ENCODE results near the gene FOSL1. TPM values are rescaled to one million over a fixed set of nuclear protein-coding genes. Genes with fewer than 3 reads are reported as not detected.
A peak's percentile ranks its signal among the peaks of the same experiment; 100 is the strongest.

The FOSL1 gene
- total RNA-seq, 1 experiment from 2014 or later = 125 TPM

- H3K79me2 ChIP-seq (ENCODE audit: insufficient read depth, low read length) = peaks cover 77% of the 10 kb centered on the region
- H3K4me2 ChIP-seq (ENCODE audit: low read length) = peak overlapping the region; percentile 28
These were observed 6.1 kb downstream of the FOSL1 start for GRCh38 chr11:65894034-65894591.

DNA sequence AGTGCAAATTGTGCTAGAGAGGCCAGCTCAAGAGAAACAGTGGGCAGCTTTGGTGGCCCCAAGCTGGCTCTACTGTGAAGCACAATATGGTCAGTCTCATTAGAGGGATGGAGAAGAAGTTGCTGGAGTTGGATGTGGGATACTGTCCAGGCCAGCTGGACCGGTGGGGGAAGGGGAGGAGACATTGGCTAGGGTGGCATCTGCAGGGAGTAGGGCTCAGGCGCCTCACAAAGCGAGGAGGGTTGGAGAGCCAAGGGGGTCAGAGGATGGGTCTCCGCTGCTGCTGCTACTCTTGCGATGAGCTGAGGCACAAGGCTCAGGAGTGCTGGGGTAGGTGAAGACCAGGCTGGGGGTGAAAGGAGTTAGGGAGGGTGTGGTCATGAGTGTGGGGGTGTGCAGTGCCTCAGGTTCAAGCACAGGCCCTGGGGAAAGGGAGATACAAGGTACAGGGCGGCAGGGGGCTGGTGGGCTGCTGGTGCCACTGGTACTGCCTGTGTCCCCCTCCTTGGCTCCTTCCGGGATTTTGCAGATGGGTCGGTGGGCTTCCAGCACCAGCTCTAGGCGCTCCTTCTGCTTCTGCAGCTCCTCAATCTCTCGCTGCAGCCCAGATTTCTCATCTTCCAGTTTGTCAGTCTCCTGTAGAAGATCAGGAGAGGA, 7.4 kb downstream of the FOSL1 start:
- no peak for DNase-seq (ENCODE audit: low read depth, low spot score)
- H3K4me3 ChIP-seq (replicated peaks in 1 of 2; ENCODE audit: low read depth in 1 of 2, low read length in 2 of 2) = peak overlapping the region in 1 of 2 experiments; percentile 53; a peak in 2 of 4 replicates
- ATAC-seq = no peak
- H3K4me1 ChIP-seq (ENCODE audit: control insufficient read depth in 1 of 2, insufficient read depth in 2 of 2, low read length in 2 of 2) = peaks cover 16 to 87% of the 10 kb centered on the region in 2 experiments
- no peak overlapping the region for H2AFZ ChIP-seq (ENCODE audit: low read depth, low read length, poor library complexity, severe bottlenecking)
- H3K27ac ChIP-seq (ENCODE audit: low read depth, low read length) = peak overlapping the region; percentile 97
- H3K36me3 ChIP-seq (ENCODE audit: control insufficient read depth in 1 of 2, insufficient read depth in 2 of 2, low read length in 2 of 2) = peaks cover 10 to 37% of the 10 kb centered on the region in 2 experiments; a peak in 3 of 4 replicates
- ChIA-PET RAD21 (ENCODE audit: low non-redundant PET in 1 of 2, low total read pairs in 2 of 2, uncharacterized antibody in 2 of 2, unreplicated experiment in 2 of 2) (interaction anchor here (1.1 to 1.2 kb wide), 2 partner anchors 23 kb away, joined by 3 read pairs; no protein-coding TSS in a partner anchor), CTCF (interaction anchor here (0.8 to 6.5 kb wide), 8 partner anchors 19 to 330 kb away, joined by 3 to 82 read pairs (median 3); partner anchors contain the start of genes CFL1 and MUS81), POLR2A (interaction anchor here (0.6 to 8.5 kb wide), 9 partner anchors 10 to 278 kb away, joined by 3 to 124 read pairs (median 9); partner anchors contain the start of genes CFL1, FOSL1, MUS81 and PCNX3)
- peak overlapping the region; percentile 98 for H3K4me2 ChIP-seq (ENCODE audit: low read length)
- peak overlapping the region; percentile 87 for H3K9ac ChIP-seq (ENCODE audit: low read length)
- TF ChIP-seq ZFX (IDR thresholded peaks at IDR 0.05) = no peak
- no peak for TF ChIP-seq CTCF (IDR thresholded peaks at IDR 0.05 in 2 of 3, conservative IDR thresholded peaks at IDR 0.05 in 1 of 3; ENCODE audit: borderline replicate concordance in 1 of 3, insufficient read depth in 1 of 3, low read depth in 2 of 3, low read length in 2 of 3)
- no peak for TF ChIP-seq RAD21 (IDR thresholded peaks at IDR 0.05; ENCODE audit: low read depth)
- no peak for TF ChIP-seq EGR1 (IDR thresholded peaks at IDR 0.05; ENCODE audit: low read depth)
- no peak for TF ChIP-seq TCF7L2 (IDR thresholded peaks at IDR 0.05; ENCODE audit: borderline replicate concordance, extremely low read depth, insufficient read depth, insufficient read length)
- no peak for TF ChIP-seq YY1 (IDR thresholded peaks at IDR 0.05; ENCODE audit: extremely low read depth, insufficient replicate concordance, low read depth, low read length)
- TF ChIP-seq, protein P1, sequence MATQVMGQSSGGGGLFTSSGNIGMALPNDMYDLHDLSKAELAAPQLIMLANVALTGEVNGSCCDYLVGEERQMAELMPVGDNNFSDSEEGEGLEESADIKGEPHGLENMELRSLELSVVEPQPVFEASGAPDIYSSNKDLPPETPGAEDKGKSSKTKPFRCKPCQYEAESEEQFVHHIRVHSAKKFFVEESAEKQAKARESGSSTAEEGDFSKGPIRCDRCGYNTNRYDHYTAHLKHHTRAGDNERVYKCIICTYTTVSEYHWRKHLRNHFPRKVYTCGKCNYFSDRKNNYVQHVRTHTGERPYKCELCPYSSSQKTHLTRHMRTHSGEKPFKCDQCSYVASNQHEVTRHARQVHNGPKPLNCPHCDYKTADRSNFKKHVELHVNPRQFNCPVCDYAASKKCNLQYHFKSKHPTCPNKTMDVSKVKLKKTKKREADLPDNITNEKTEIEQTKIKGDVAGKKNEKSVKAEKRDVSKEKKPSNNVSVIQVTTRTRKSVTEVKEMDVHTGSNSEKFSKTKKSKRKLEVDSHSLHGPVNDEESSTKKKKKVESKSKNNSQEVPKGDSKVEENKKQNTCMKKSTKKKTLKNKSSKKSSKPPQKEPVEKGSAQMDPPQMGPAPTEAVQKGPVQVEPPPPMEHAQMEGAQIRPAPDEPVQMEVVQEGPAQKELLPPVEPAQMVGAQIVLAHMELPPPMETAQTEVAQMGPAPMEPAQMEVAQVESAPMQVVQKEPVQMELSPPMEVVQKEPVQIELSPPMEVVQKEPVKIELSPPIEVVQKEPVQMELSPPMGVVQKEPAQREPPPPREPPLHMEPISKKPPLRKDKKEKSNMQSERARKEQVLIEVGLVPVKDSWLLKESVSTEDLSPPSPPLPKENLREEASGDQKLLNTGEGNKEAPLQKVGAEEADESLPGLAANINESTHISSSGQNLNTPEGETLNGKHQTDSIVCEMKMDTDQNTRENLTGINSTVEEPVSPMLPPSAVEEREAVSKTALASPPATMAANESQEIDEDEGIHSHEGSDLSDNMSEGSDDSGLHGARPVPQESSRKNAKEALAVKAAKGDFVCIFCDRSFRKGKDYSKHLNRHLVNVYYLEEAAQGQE (IDR thresholded peaks at IDR 0.05; ENCODE audit: low read depth) = no peak
- TF ChIP-seq SIN3A (IDR thresholded peaks at IDR 0.05; ENCODE audit: low read depth) = no peak
- TF ChIP-seq CEBPB (IDR thresholded peaks at IDR 0.05; ENCODE audit: low read depth) = no peak
- TF ChIP-seq CBX3 (IDR thresholded peaks at IDR 0.05; ENCODE audit: low read depth) = no peak
- no peaks in the 10 kb centered on the region for H3K9me3 ChIP-seq (ENCODE audit: control insufficient read depth in 1 of 2, insufficient read depth in 1 of 2, low read depth in 1 of 2, low read length in 2 of 2)
- no peaks in the 10 kb centered on the region for H3K27me3 ChIP-seq (ENCODE audit: insufficient read depth, low read length)
- H4K20me1 ChIP-seq (ENCODE audit: insufficient read depth) = peaks cover 31% of the 10 kb centered on the region; the same call in 1 of the 2 replicates
- no peaks in the 10 kb centered on the region for H3K9me2 ChIP-seq (ENCODE audit: insufficient read depth)
- H3K79me2 ChIP-seq (ENCODE audit: insufficient read depth, low read length) = peaks cover 66% of the 10 kb centered on the region
- intact Hi-C loops (cut with micrococcal nuclease) = no loop called here
- no TSS peak for BruUV-seq (replicated peaks)

More at GRCh38 chr11:65894034-65894591, 6.1 kb downstream of the FOSL1 start:
- intact Hi-C loops (cut with micrococcal nuclease) = no loop called here
- RAD21 ChIA-PET (ENCODE audit: low non-redundant PET in 1 of 2, low total read pairs in 2 of 2, uncharacterized antibody in 2 of 2, unreplicated experiment in 2 of 2) = no interaction called here
- H4K20me1 ChIP-seq (ENCODE audit: insufficient read depth) = peaks cover 31% of the 10 kb centered on the region; the same call in 1 of the 2 replicates
- POLR2A ChIA-PET = interaction anchor here (0.7 to 8.5 kb wide), 7 partner anchors 8 to 35 kb away, joined by 3 to 124 read pairs (median 30); partner anchors contain the start of genes CFL1, FOSL1 and MUS81
- no peaks in the 10 kb centered on the region for H3K9me3 ChIP-seq (ENCODE audit: control insufficient read depth in 1 of 2, insufficient read depth in 1 of 2, low read depth in 1 of 2, low read length in 2 of 2)
- peaks cover 10 to 47% of the 10 kb centered on the region in 2 experiments; a peak in 3 of 4 replicates for H3K36me3 ChIP-seq (ENCODE audit: control insufficient read depth in 1 of 2, insufficient read depth in 2 of 2, low read length in 2 of 2)
- no peak for ATAC-seq
- no TSS peak for BruUV-seq (replicated peaks)
- no peaks in the 10 kb centered on the region for H3K27me3 ChIP-seq (ENCODE audit: insufficient read depth, low read length)
- TF ChIP-seq SIN3A (IDR thresholded peaks at IDR 0.05; ENCODE audit: low read depth) (no peak), POLR2AphosphoS5 (IDR thresholded peaks at IDR 0.05; ENCODE audit: low read depth, low read length) (peak; percentile 50)
- no peaks in the 10 kb centered on the region for H3K9me2 ChIP-seq (ENCODE audit: insufficient read depth)
- no peak overlapping the region for H3K4me3 ChIP-seq (replicated peaks in 1 of 2; ENCODE audit: low read depth in 1 of 2, low read length in 2 of 2)
- peak overlapping the region; percentile 41 for H3K27ac ChIP-seq (ENCODE audit: low read depth, low read length)
- no peak overlapping the region for H2AFZ ChIP-seq (ENCODE audit: low read depth, low read length, poor library complexity, severe bottlenecking)
- peaks cover 22 to 91% of the 10 kb centered on the region in 2 experiments for H3K4me1 ChIP-seq (ENCODE audit: control insufficient read depth in 1 of 2, insufficient read depth in 2 of 2, low read length in 2 of 2)
- no peak for DNase-seq (ENCODE audit: low read depth, low spot score)
- CTCF ChIA-PET = interaction anchor here (0.7 to 3.2 kb wide), 5 partner anchors 17 to 151 kb away, joined by 3 to 16 read pairs (median 3); no protein-coding TSS in a partner anchor
- H3K9ac ChIP-seq (ENCODE audit: low read length) = peak overlapping the region; percentile 87
